ENCODE data around the gene MUC6. TPM values are rescaled to one million over a fixed set of nuclear protein-coding genes. Genes with fewer than 3 reads are reported as not detected.

The MUC6 gene
- total RNA-seq, 2 experiments from 2014 or later = not detected

- no peak for DNase-seq
- CTCF ChIA-PET = no interaction called here
- no peaks in the 10 kb centered on the region for H3K27me3 Mint-ChIP-seq
- H3K4me1 Mint-ChIP-seq = no peaks in the 10 kb centered on the region
- H3K36me3 Mint-ChIP-seq (ENCODE audit: low read depth) = no peaks in the 10 kb centered on the region
- peaks cover 4% of the 10 kb centered on the region for H3K9me3 Mint-ChIP-seq
- H3K27ac Mint-ChIP-seq = no peak overlapping the region
- no peak overlapping the region for H3K4me3 Mint-ChIP-seq
- POLR2A ChIA-PET = no interaction called here
Observed at GRCh38 chr11:1032310-1032891, 4.1 kb downstream of the MUC6 start.

- H3K4me3 Mint-ChIP-seq = no peak overlapping the region
- H3K27me3 Mint-ChIP-seq = no peaks in the 10 kb centered on the region
- ChIA-PET POLR2A (no interaction called here), CTCF (no interaction called here)
- peaks cover 4% of the 10 kb centered on the region for H3K9me3 Mint-ChIP-seq
- no peak overlapping the region for H3K27ac Mint-ChIP-seq
- H3K36me3 Mint-ChIP-seq (ENCODE audit: low read depth) = no peaks in the 10 kb centered on the region
- DNase-seq = no peak
- no peaks in the 10 kb centered on the region for H3K4me1 Mint-ChIP-seq
Observed at GRCh38 chr11:1031121-1031899, 5.2 kb downstream of the MUC6 start.

- CTCF ChIA-PET = no interaction called here
- POLR2A ChIA-PET = no interaction called here
- DNase-seq = no peak
- Mint-ChIP-seq H3K9me3 (peaks cover 4% of the 10 kb centered on the region), H3K36me3 (ENCODE audit: low read depth) (no peaks in the 10 kb centered on the region), H3K4me1 (no peaks in the 10 kb centered on the region), H3K27me3 (no peaks in the 10 kb centered on the region), H3K4me3 (no peak overlapping the region), H3K27ac (no peak overlapping the region)
Observed at GRCh38 chr11:1030556-1030955, 6.0 kb downstream of the MUC6 start.

- ChIA-PET POLR2A (no interaction called here), CTCF (no interaction called here)
- no peaks in the 10 kb centered on the region for H3K27me3 Mint-ChIP-seq
- H3K36me3 Mint-ChIP-seq (ENCODE audit: low read depth) = no peaks in the 10 kb centered on the region
- DNase-seq = no peak
- H3K9me3 Mint-ChIP-seq = peaks cover 4% of the 10 kb centered on the region
- no peak overlapping the region for H3K4me3 Mint-ChIP-seq
- H3K4me1 Mint-ChIP-seq = no peaks in the 10 kb centered on the region
- peak overlapping the region; percentile 71 for H3K27ac Mint-ChIP-seq
Observed at GRCh38 chr11:1030086-1030485, 6.4 kb downstream of the MUC6 start.

- peaks cover 4% of the 10 kb centered on the region for H3K9me3 Mint-ChIP-seq
- no peak overlapping the region for H3K27ac Mint-ChIP-seq
- no peak overlapping the region for H3K4me3 Mint-ChIP-seq
- H3K36me3 Mint-ChIP-seq (ENCODE audit: low read depth) = no peaks in the 10 kb centered on the region
- no peaks in the 10 kb centered on the region for H3K27me3 Mint-ChIP-seq
- CTCF ChIA-PET = no interaction called here
- no peak for DNase-seq
- POLR2A ChIA-PET = no interaction called here
- H3K4me1 Mint-ChIP-seq = no peaks in the 10 kb centered on the region
Observed at GRCh38 chr11:1029654-1030053, 6.9 kb downstream of the MUC6 start.

GRCh38 chr11:1029051-1029450, 7.5 kb downstream of the MUC6 start:
- Mint-ChIP-seq H3K36me3 (ENCODE audit: low read depth) (no peaks in the 10 kb centered on the region), H3K4me3 (no peak overlapping the region), H3K9me3 (peaks cover 4% of the 10 kb centered on the region), H3K27me3 (no peaks in the 10 kb centered on the region), H3K4me1 (no peaks in the 10 kb centered on the region), H3K27ac (no peak overlapping the region)
- DNase-seq = no peak
- POLR2A ChIA-PET = no interaction called here
- CTCF ChIA-PET = no interaction called here

- Mint-ChIP-seq H3K4me1 (no peaks in the 10 kb centered on the region), H3K36me3 (ENCODE audit: low read depth) (no peaks in the 10 kb centered on the region), H3K9me3 (peaks cover 4% of the 10 kb centered on the region), H3K4me3 (no peak overlapping the region), H3K27ac (no peak overlapping the region), H3K27me3 (no peaks in the 10 kb centered on the region)
- ChIA-PET CTCF (no interaction called here), POLR2A (no interaction called here)
- no peak for DNase-seq
Observed at GRCh38 chr11:1028616-1029015, 7.9 kb downstream of the MUC6 start.

GRCh38 chr11:1028291-1028540, 8.3 kb downstream of the MUC6 start:
- ChIA-PET CTCF (no interaction called here), POLR2A (no interaction called here)
- Mint-ChIP-seq H3K27me3 (no peaks in the 10 kb centered on the region), H3K9me3 (peaks cover 4% of the 10 kb centered on the region), H3K4me1 (no peaks in the 10 kb centered on the region), H3K27ac (no peak overlapping the region), H3K4me3 (no peak overlapping the region), H3K36me3 (ENCODE audit: low read depth) (no peaks in the 10 kb centered on the region)
- DNase-seq = no peak

GRCh38 chr11:1027483-1028290, 8.8 kb downstream of the MUC6 start:
- Mint-ChIP-seq H3K27ac (no peak overlapping the region), H3K9me3 (peaks cover 4% of the 10 kb centered on the region), H3K4me3 (no peak overlapping the region), H3K4me1 (no peaks in the 10 kb centered on the region), H3K27me3 (no peaks in the 10 kb centered on the region), H3K36me3 (ENCODE audit: low read depth) (no peaks in the 10 kb centered on the region)
- CTCF ChIA-PET = no interaction called here
- POLR2A ChIA-PET = no interaction called here
- no peak for DNase-seq

- DNase-seq = no peak
- Mint-ChIP-seq H3K9me3 (peaks cover 2% of the 10 kb centered on the region), H3K36me3 (ENCODE audit: low read depth) (no peaks in the 10 kb centered on the region), H3K4me3 (no peak overlapping the region), H3K27ac (no peak overlapping the region), H3K27me3 (no peaks in the 10 kb centered on the region), H3K4me1 (no peaks in the 10 kb centered on the region)
- ChIA-PET CTCF (no interaction called here), POLR2A (no interaction called here)
Observed at GRCh38 chr11:1026641-1027482, 9.7 kb downstream of the MUC6 start.

- Mint-ChIP-seq H3K36me3 (ENCODE audit: low read depth) (no peaks in the 10 kb centered on the region), H3K4me3 (no peak overlapping the region), H3K27me3 (no peaks in the 10 kb centered on the region), H3K27ac (no peak overlapping the region), H3K4me1 (no peaks in the 10 kb centered on the region), H3K9me3 (no peaks in the 10 kb centered on the region)
- ChIA-PET POLR2A (no interaction called here), CTCF (no interaction called here)
- no peak for DNase-seq
Observed at GRCh38 chr11:1026163-1026450, 10.4 kb downstream of the MUC6 start.

- Mint-ChIP-seq H3K4me1 (no peaks in the 10 kb centered on the region), H3K9me3 (no peaks in the 10 kb centered on the region), H3K4me3 (no peak overlapping the region), H3K36me3 (ENCODE audit: low read depth) (no peaks in the 10 kb centered on the region), H3K27me3 (no peaks in the 10 kb centered on the region), H3K27ac (no peak overlapping the region)
- ChIA-PET CTCF (no interaction called here), POLR2A (no interaction called here)
- DNase-seq = no peak
Observed at GRCh38 chr11:1025410-1026162, 10.9 kb downstream of the MUC6 start.

Data from activated CD4-positive, alpha-beta T cell treated with anti-CD3 and anti-CD28 coated beads, Interleukin-2, amount 10 ng/mL, durations not matched to agents 7 days and 5 days (primary cell).